Heart left ventricle (tissue), 16 donors: Measurements from ENCODE around the gene AJM1. TPM values are rescaled to one million over a fixed set of nuclear protein-coding genes. Genes with fewer than 3 reads are reported as not detected.

Experiments used
- ATAC-seq, 4 donors: fragments of 200-7000 bp; cut with Tn5 transposase; one replicate each; pipeline ENCODE4 v1.9.1; 2020 to 2022; ENCODE audit warnings: moderate library complexity in 4 of 4, mild to moderate bottlenecking in 3 of 4, moderate number of reproducible peaks in 1 of 4
- DNase-seq, 5 donors: peaks; one replicate each; pipeline ENCODE4 v3.0.0-alpha.2; 2020
- H3K27ac ChIP-seq, 12 donors: fragments of 200-600 bp; sonication (generic) in 4 of 12; one replicate each; pipeline versions ENCODE4 v1.5.0 to v1.8.0; 2016 to 2022; ENCODE audit warnings: mild to moderate bottlenecking in 2 of 12
- H3K27me3 ChIP-seq, 9 donors: fragments of 200-600 bp; sonication (generic) in 2 of 9; one replicate each; pipeline versions ENCODE4 v1.5.1 to v1.8.0; 2016 to 2022; ENCODE audit warnings: mild to moderate bottlenecking in 3 of 9
- H3K36me3 ChIP-seq, 9 donors: fragments of 200-600 bp; sonication (generic) in 2 of 9; one replicate each; pipeline versions ENCODE4 v1.5.0 to v1.8.0; 2018 to 2022; ENCODE audit warnings: mild to moderate bottlenecking in 2 of 9
- H3K4me1 ChIP-seq, 12 donors: fragments of 200-600 bp; sonication (generic) in 4 of 12; one replicate each; pipeline versions ENCODE4 v1.5.0 to v1.8.0; 2016 to 2022; ENCODE audit warnings: mild to moderate bottlenecking in 3 of 12
- H3K4me3 ChIP-seq, 12 donors: fragments of 200-600 bp; sonication (generic) in 4 of 12; one replicate each; pipeline versions ENCODE4 v1.5.0 to v1.8.0; 2017 to 2022; ENCODE audit warnings: mild to moderate bottlenecking in 9 of 12, moderate library complexity in 4 of 12
- H3K9me3 ChIP-seq, 12 donors: fragments of 200-600 bp; sonication (generic) in 4 of 12; one replicate each; pipeline versions ENCODE4 v1.5.0 to v1.8.0; 2016 to 2022; ENCODE audit warnings: mild to moderate bottlenecking in 1 of 12
- POLR2A ChIP-seq, 2 donors: fragments of 450-650 bp; IDR thresholded peaks; one replicate each; pipeline ENCODE4 v1.6.1; 2017; ENCODE audit warnings: antibody characterized with exemption in 2 of 2, mild to moderate bottlenecking in 2 of 2, moderate library complexity in 2 of 2
- WGBS, 4 donors: extraction: QIAGEN DNeasy Blood & Tissue Kit in 2 of 4; methylation state at CpG; one replicate each; pipeline versions ENCODE4 v1.1.5 to v1.1.7; 2013 to 2018; 5-methylcytosine and 5-hydroxymethylcytosine counted together
- intact Hi-C, 10 donors: fragments of 100-400 bp; cut with DNase I; formaldehyde crosslinking; loops; one replicate each; pipeline versions ENCODE4 v1.11.1 to v1.14.2; 2022
- polyA plus RNA-seq, 2 donors: library from polyadenylated mRNA; stranded (reverse); fragments of 200-250 nt; gene quantifications; one replicate each; pipeline ENCODE4 v1.2.3, GENCODE V29; 2013
- total RNA-seq, 9 donors: library from RNA; depleted of rRNA in 2 of 9; stranded (reverse); fragments of >200 nt in 2 of 9; fragmentation: NEBNext Ultra II Directional in 3 of 9; extraction: Animal tissue kit (Norgen Biotek cat#: 25700) in 3 of 9; gene quantifications; one replicate each; pipeline versions ENCODE4 v1.1.0 to v1.2.4, GENCODE V29; 2016 to 2023
- TF ChIP-seq, protein P1 (sequence below), 12 donors: fragments of 200-600 bp; sonication (generic) in 4 of 12; IDR thresholded peaks; one replicate each; pipeline versions ENCODE4 v1.5.0 to v1.8.0; 2018 to 2022; ENCODE audit warnings: antibody characterized with exemption in 12 of 12, mild to moderate bottlenecking in 5 of 12
- donor health status: ischemic (EF 13 %, LVEDD 7.1; RV severe dilation, severe dysfunction).
- donor health status: healthy with polysubstance abuse.
- donor health status: DM: no; HTN: yes; CAD: no.
- donor health status: DM: no; HTN: no; CAD: no.
- donor health status: ischemic (EF 25% LVEDD 6.9; RV normal size, moderate dysfunction).
- donor health status: ischemic (EF 25% LVEDD 5.7; RV mildly dilated, moderate dysfunction).
- donor health status: healthy.
- donor health status: DM: yes; HTN: yes; CAD: no.
- donor health status: ischemic (EF 35%, LVEDD 5.7; RV mildly dilated, moderate dysfunction).
- donor health status: nonischemic (EF 11% LVEDD 7.7; RV severe dilation, severe dysfunction).
- donor health status: DM: yes; HTN: yes; CAD: no.
- donor health status: PGD.
- donor health status: ischemic (EF 29% LVEDD 5.4; RV normal size, mild dysfunction).
- donor health status: nonischemic (EF 23%, LVEDD 6.1; RV moderate dilation, normal function).

The AJM1 gene
- total and polyA plus RNA-seq, 11 donors: 2.6 to 7.0 (median 5.5) TPM

DNA sequence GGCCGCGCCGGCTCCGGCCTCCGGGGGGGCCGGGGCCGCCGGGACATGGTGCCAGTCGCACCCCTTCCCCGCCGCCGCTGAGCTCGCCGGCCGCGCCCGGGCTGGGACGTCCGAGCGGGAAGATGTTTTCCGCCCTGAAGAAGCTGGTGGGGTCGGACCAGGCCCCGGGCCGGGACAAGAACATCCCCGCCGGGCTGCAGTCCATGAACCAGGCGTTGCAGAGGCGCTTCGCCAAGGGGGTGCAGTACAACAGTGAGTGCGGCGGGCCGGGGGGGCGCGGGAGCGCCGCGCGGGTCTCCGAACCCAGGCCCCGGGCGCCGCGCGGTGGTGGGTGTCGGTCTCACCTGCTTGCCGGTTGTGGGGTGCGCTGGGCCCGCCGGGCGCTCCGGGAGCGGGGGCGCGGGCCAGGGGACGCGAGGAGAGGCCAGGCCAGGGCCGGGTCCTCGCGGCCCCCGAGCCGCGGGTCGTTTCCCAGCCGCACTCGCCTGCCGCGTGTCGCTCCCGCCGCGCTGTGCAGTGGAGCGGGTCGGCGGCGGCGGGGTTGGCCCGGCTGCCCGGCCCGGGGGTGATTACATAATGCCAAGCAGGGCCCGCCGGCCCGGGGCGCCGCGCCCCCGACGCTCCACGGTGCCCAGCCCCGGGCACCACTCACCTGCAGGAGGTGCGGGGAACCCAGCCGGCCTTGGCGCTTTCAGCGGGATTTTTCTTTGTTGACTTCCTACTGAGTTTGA, 34.0 kb upstream of the AJM1 start:
- intact Hi-C loops: no loop called here
- Histone ChIP-seq H3K9me3 (no peaks in the 10 kb centered on the region), H3K27ac (peak overlapping the region; percentile 64 to 96 (median 92)), H3K36me3 (peaks cover 0 to 32% (median 17%) of the 10 kb centered on the region in 9 donors), H3K4me1 (peaks cover 13 to 45% (median 33%) of the 10 kb centered on the region in 12 donors), H3K27me3 (no peaks in the 10 kb centered on the region), H3K4me3 (peak overlapping the region; percentile 76 to 100 (median 94))
- TF ChIP-seq, protein P1, sequence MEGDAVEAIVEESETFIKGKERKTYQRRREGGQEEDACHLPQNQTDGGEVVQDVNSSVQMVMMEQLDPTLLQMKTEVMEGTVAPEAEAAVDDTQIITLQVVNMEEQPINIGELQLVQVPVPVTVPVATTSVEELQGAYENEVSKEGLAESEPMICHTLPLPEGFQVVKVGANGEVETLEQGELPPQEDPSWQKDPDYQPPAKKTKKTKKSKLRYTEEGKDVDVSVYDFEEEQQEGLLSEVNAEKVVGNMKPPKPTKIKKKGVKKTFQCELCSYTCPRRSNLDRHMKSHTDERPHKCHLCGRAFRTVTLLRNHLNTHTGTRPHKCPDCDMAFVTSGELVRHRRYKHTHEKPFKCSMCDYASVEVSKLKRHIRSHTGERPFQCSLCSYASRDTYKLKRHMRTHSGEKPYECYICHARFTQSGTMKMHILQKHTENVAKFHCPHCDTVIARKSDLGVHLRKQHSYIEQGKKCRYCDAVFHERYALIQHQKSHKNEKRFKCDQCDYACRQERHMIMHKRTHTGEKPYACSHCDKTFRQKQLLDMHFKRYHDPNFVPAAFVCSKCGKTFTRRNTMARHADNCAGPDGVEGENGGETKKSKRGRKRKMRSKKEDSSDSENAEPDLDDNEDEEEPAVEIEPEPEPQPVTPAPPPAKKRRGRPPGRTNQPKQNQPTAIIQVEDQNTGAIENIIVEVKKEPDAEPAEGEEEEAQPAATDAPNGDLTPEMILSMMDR (IDR thresholded peaks at IDR 0.05): no peak
- no peak for TF ChIP-seq POLR2A (IDR thresholded peaks at IDR 0.05)
- DNase-seq (peak in 2 of 5 donors; percentile 40 to 50), ATAC-seq (peak in 2 of 4 donors; percentile 16 to 20)
- 0 to 2% (median 0%) methylated on average over 10 to 93 of the region's 93 CpGs for WGBS, 4 donors

DNA sequence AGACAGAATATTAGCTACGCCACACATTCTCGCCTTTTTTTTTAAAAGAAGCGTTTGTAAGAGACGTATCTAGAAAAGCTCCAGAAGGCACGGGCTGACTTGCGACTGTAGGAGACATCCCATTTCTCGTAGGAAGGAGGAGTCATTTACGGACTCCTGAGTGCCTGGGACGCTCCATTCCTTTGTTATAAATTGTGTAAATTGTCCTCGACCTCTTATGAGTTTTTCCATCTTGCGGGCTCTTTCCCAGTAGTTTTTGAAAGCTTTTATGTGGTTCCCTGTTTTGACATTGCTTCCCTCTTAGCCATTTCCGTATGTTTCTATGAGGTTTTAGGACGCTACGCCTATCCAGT, 33.5 kb upstream of the AJM1 start:
- 7 to 11% (median 10%) methylated on average over 14 of the region's 14 CpGs for WGBS, 4 donors
- peaks cover 13 to 45% (median 33%) of the 10 kb centered on the region in 12 donors for H3K4me1 ChIP-seq
- ATAC-seq (no peak), DNase-seq (no peak)
- peaks cover 0 to 34% (median 20%) of the 10 kb centered on the region in 9 donors for H3K36me3 ChIP-seq
- H3K27me3 ChIP-seq: no peaks in the 10 kb centered on the region
- TF ChIP-seq, protein P1 (IDR thresholded peaks at IDR 0.05): no peak
- no peak for TF ChIP-seq POLR2A (IDR thresholded peaks at IDR 0.05)
- no peaks in the 10 kb centered on the region for H3K9me3 ChIP-seq
- intact Hi-C loops: no loop called here
- peak overlapping the region in 9 of 12 donors; percentile 58 to 96 (median 91) for H3K27ac ChIP-seq
- H3K4me3 ChIP-seq: peak overlapping the region; percentile 76 to 100 (median 94)

DNA sequence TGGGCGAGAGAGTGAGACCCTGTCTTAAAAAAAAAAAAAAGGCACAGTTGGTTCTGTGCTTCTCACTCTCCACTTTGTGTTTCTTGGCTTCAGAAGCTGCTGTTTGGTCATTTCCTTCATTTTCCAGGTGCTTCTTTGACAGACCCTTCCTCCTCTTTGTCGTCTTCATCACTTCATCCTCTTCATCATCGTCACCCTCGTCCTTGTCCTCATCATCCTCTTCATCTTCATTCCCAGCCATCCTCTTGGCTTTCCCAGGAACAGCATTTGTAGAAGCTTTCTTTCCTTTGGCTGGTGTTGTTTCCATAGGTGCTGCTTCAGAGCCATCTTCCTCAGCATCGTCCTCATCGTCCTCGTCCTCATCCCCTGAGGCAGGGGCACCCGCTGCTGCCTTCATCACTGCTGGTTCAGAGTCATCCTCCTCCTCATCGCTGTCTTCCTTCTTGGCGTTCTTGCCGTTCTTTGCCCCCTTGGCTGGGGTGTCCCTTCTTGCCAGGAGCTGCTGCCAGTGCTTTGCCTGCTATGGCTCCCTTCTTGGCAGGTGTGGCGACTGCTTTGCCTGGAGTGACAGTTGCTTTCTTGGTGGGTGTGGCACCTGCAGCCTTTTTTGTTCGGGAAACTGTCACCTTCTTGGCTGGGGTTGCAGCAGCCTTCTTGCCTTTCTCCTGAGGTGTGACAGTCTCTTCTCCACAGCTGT, 27.4 kb upstream of the AJM1 start:
- H3K4me1 ChIP-seq: peaks cover 0 to 17% (median 11%) of the 10 kb centered on the region in 12 donors
- no peaks in the 10 kb centered on the region for H3K9me3 ChIP-seq
- no peak overlapping the region for H3K27ac ChIP-seq
- 92 to 94% (median 94%) methylated on average over 13 of the region's 13 CpGs for WGBS, 4 donors
- no peak for TF ChIP-seq POLR2A (IDR thresholded peaks at IDR 0.05)
- TF ChIP-seq, protein P1 (IDR thresholded peaks at IDR 0.05): no peak
- peaks cover 0 to 46% (median 23%) of the 10 kb centered on the region in 9 donors for H3K36me3 ChIP-seq
- DNase-seq (no peak), ATAC-seq (no peak)
- intact Hi-C loops: loop anchor here in 1 of 10 donors (2.0 kb wide), 1 partner anchor 46 kb away; no protein-coding TSS in a partner anchor
- no peak overlapping the region for H3K4me3 ChIP-seq
- no peaks in the 10 kb centered on the region for H3K27me3 ChIP-seq

DNA sequence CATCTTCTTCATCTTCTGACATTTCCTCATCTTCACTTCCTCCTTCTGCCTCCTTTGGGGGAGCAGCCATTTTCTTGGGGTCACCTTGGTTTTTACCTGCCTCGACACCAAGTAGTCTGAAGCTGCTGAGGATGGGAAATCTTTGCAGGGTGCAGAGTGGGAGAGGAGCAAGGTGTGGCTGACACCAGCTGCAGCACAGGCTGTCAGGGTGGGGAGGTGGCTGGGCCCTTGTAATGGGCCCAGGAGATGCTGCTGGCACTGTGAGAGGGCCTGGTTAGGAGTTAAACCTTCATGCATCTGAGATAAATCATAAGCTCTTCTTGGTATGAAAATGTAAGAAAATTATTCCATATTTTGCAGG, 26.9 kb upstream of the AJM1 start:
- no peaks in the 10 kb centered on the region for H3K27me3 ChIP-seq
- H3K4me1 ChIP-seq: peaks cover 0 to 12% (median 6%) of the 10 kb centered on the region in 12 donors
- WGBS, 4 donors: 0 to 64% (median 47%) methylated on average over 1 of the region's 1 CpG
- intact Hi-C loops: loop anchor here in 1 of 10 donors (2.0 kb wide), 1 partner anchor 45 kb away; no protein-coding TSS in a partner anchor
- H3K27ac ChIP-seq: no peak overlapping the region
- H3K9me3 ChIP-seq: no peaks in the 10 kb centered on the region
- H3K36me3 ChIP-seq: peaks cover 0 to 41% (median 23%) of the 10 kb centered on the region in 9 donors
- TF ChIP-seq, protein P1 (IDR thresholded peaks at IDR 0.05): no peak
- no peak for TF ChIP-seq POLR2A (IDR thresholded peaks at IDR 0.05)
- no peak for ATAC-seq
- no peak overlapping the region for H3K4me3 ChIP-seq
- DNase-seq: no peak
